ENCODE results near the gene CCDC150. TPM values are rescaled to one million over a fixed set of nuclear protein-coding genes. Genes with fewer than 3 reads are reported as not detected.
"Not testable (repeated sequence)": the region's sequence is repeated elsewhere in the genome, so short reads cannot be mapped to it uniquely, and the experiment has no call there.

CCDC150 gene
- total RNA-seq, 1 donor = 13.0 TPM

DNA sequence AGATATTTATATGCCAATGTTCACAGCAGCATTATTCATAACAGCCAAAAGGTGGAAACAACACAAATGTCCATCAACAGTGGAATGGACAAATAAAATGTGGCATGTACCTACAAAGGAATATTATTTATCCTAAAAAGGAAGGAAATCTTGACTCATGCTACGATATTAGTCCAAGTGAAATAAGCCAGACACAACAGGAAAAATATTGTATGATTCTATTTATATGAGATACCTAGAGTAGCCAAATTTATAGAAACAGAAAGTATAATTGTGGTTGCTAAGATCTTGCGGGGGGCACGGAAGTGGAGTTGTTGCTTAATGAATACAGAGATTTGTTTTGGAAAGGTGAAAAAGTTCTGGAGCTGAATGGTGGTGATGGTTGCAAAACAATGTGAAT is 33.0 kb upstream of the CCDC150 start:
- no peak for DNase-seq (ENCODE audit: low read depth)
- TF ChIP-seq, protein P1, sequence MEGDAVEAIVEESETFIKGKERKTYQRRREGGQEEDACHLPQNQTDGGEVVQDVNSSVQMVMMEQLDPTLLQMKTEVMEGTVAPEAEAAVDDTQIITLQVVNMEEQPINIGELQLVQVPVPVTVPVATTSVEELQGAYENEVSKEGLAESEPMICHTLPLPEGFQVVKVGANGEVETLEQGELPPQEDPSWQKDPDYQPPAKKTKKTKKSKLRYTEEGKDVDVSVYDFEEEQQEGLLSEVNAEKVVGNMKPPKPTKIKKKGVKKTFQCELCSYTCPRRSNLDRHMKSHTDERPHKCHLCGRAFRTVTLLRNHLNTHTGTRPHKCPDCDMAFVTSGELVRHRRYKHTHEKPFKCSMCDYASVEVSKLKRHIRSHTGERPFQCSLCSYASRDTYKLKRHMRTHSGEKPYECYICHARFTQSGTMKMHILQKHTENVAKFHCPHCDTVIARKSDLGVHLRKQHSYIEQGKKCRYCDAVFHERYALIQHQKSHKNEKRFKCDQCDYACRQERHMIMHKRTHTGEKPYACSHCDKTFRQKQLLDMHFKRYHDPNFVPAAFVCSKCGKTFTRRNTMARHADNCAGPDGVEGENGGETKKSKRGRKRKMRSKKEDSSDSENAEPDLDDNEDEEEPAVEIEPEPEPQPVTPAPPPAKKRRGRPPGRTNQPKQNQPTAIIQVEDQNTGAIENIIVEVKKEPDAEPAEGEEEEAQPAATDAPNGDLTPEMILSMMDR (IDR thresholded peaks at IDR 0.05; ENCODE audit: insufficient read depth, low read depth, low read length) = no peak

DNA sequence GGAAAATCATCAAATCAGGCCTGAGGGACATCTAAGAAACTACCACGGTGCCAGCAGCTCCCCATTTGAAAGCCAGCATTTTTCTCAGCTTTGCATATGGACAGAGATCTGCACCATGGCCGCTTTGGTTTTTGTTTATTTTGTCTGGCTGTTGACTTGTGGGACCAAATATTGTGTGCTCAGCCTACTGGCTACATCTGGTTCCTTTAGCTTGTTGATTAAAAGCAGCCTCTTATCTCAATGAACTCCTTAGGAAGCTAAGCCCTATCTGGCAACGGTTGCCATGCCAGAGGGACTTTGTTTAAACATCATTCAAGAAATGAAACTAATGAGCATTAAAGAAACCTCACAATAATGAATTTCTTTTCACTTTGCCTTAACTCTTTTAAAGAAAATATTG is 32.4 kb upstream of the CCDC150 start:
- DNase-seq (ENCODE audit: low read depth) = peak; percentile 91
- TF ChIP-seq, protein P1 (IDR thresholded peaks at IDR 0.05; ENCODE audit: insufficient read depth, low read depth, low read length) = no peak
- no peak overlapping the region for H3K4me3 ChIP-seq (ENCODE audit: low read depth, low read length)

More for the DNA sequence above, 33.0 kb upstream of the CCDC150 start:
- no peak overlapping the region for H3K4me3 ChIP-seq (ENCODE audit: low read depth, low read length)

DNA sequence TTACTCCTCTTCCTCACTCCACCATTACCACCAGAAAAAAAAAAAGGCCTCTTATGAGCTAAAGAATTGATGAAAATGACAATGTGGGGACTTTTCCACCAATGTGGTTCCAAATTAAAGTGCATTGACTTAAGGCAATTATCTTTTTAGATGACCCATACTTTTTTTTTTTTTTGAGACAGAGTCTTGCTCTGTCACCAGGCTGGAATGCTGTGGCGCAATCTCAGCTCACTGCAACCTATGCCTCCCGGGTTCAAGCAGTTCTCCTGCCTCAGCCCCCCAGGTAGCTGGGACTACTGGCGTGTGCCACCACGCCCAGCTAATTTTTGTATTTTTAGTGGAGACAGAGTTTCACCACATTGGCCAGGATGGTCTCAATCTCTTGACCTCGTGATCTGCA is 31.6 kb upstream of the CCDC150 start:
- not testable (repeated sequence) for H3K4me3 ChIP-seq (ENCODE audit: low read depth, low read length)
- DNase-seq (ENCODE audit: low read depth) = peak; percentile 70

DNA sequence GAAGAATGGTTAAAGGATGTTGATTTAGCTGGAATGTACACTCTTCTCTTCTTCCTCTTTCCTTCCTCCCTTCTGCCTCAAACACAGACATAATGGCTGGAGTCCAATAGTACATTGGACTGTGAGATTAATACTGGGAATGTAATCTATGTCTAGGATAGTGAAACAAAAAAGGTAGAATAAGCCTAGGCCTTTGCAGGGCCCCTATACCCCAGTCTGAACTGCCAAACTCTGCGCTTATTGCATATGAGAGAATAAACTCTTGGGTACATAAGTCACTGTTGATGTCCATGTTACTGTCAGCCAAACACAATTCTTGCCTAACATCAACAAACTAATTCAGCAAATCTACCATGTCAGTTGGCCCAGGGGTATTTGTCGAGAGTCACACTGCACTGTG is 29.7 kb upstream of the CCDC150 start:
- no peak overlapping the region for H3K4me3 ChIP-seq (ENCODE audit: low read depth, low read length)
- DNase-seq (ENCODE audit: low read depth) = no peak
- TF ChIP-seq, protein P1 (IDR thresholded peaks at IDR 0.05; ENCODE audit: insufficient read depth, low read depth, low read length) = no peak

DNA sequence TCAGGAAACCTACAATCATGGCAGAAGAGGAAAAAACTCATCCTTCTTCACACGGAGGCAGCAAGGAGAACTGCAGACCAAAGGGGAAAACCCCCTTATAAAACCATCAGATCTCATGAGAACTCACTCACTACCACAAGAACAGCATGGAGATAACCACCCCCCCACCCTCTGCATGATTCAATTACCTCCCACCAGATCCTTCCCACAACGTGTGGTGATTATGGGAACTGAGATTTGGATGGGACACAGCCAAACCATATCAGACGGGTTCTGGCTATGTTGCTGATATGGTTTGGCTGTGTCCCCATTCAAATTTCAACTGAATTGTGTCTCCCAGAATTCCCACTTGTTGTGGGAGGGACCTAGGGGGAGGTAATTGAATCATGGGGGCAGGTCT is 28.7 kb upstream of the CCDC150 start:
- TF ChIP-seq, protein P1 (IDR thresholded peaks at IDR 0.05; ENCODE audit: insufficient read depth, low read depth, low read length) = no peak
- H3K4me3 ChIP-seq (ENCODE audit: low read depth, low read length) = no peak overlapping the region
- DNase-seq (ENCODE audit: low read depth) = no peak

DNA sequence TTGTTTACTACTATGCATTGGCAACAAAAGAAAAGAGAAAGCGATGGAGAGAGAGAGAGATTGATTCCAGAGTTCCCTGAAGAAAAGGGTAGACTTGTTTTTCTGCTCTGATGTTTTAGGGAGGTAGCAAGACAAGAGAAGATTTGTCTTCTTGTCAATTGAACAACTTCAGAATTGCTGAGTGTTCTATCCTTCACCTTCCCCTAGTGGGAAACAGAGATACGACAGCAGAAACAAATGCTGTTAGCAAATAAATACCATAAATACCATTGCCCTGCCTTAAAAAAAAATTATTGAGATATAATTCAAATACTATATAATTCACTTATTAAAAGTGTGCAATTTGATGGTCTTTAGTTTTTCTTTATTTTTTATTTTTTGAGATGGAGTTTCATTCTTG is 26.2 kb upstream of the CCDC150 start:
- TF ChIP-seq, protein P1 (IDR thresholded peaks at IDR 0.05; ENCODE audit: insufficient read depth, low read depth, low read length) = peak; percentile 20
- no peak overlapping the region for H3K4me3 ChIP-seq (ENCODE audit: low read depth, low read length)
- no peak for DNase-seq (ENCODE audit: low read depth)

DNA sequence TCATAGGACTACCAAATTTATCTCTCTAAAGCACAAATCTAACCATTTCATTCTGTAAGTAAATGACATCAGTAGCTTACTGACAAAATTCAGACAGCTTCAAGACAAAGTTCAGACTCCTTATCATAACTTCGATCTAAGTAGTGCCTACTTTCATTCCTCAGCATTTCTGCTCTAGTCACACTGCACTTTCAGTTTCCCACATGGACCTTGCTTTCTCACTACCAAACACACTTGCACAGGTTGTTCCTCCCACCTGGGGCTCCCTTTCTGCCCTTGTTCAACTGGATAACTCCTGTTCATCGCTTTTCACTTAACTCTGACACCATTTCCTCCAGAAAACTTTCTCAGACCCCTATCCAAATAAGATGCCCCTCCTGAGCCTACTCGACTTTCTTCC is 22.1 kb upstream of the CCDC150 start:
- TF ChIP-seq, protein P1 (IDR thresholded peaks at IDR 0.05; ENCODE audit: insufficient read depth, low read depth, low read length) = no peak
- no peak for DNase-seq (ENCODE audit: low read depth)

More for the DNA sequence above, 22.1 kb upstream of the CCDC150 start:
- H3K4me3 ChIP-seq (ENCODE audit: low read depth, low read length) = no peak overlapping the region
